Activated CD4-positive, alpha-beta T cell treated with anti-CD3 and anti-CD28 coated beads, Interleukin-10, Interleukin-2, amounts not matched to agents 100 ng/mL and 50 ng/mL, durations not matched to agents 16 hours and 8 hours (primary cell): Measurements from ENCODE around the gene GON7.

Experiments
- DNase-seq: peaks from one replicate; pipeline ENCODE4 v3.0.0-alpha.2; 2020

The GON7 gene

DNA sequence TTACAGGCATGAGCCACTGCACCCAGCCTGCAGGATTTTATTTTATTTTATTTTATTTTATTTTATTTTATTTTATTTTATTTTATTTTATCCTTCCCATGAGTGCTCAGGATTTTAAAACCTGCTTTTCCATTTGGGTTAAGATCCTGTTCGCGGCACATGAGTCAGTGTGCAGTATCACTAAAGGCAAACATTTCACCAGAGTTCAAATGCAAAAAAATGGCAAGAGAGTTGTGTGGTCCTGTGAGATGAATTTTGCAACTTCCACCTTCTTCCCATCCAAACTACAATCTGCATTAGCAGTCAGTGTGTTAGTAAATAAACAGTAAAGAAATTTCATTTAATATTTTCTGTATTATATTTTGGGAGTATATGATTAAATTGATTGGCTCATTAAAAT is 51.2 kb downstream of the GON7 start:
- DNase-seq, result no peak

DNA sequence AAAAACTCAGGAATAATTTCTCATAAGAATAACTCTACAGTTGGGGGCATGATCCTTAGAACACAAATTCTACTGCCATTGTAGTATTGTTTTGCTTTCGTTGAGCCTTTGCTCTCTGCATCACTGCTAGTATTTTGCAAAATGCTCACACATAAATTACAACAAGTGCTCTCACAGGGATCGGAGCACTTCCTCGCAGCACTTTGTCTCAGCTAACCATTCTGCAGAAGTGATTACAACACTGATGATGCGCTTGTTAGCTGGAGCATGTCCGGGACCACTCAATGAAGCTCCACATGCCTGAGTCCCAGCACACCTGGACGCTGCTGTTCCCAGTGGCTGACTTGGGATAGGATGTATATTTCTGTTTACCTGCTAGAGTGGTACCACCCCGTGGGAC is 53.7 kb downstream of the GON7 start:
- no peak for DNase-seq
